GM23248 (cell line): ENCODE measurements around the gene ORM2. TPM values are rescaled to one million over a fixed set of nuclear protein-coding genes. Genes with fewer than 3 reads are reported as not detected.

Experiments
- DNase-seq: peaks from one replicate; pipeline ENCODE4 v3.0.0-alpha.2; 2015
- H2AFZ ChIP-seq: fragments of 200-600 bp; sonication (generic); 2 replicates; pipeline ENCODE4 v1.6.1; 2016; ENCODE audit warnings: antibody characterized with exemption
- H3F3A ChIP-seq: fragments of 200-600 bp; sonication (generic); 2 replicates; pipeline ENCODE4 v1.6.1; 2016; ENCODE audit warnings: mild to moderate bottlenecking, antibody characterized with exemption, mixed run types; ENCODE audit not compliant: insufficient read depth
- H3K27ac ChIP-seq: fragments of 200-600 bp; sonication (generic); 2 replicates; pipeline ENCODE4 v1.5.1; 2016; ENCODE audit warnings: mild to moderate bottlenecking
- H3K27me3 ChIP-seq: fragments of 200-600 bp; sonication (generic); replicated peaks from 2 replicates; pipeline ENCODE4 v1.6.1; 2016; ENCODE audit warnings: mild to moderate bottlenecking; ENCODE audit not compliant: insufficient read depth
- H3K36me3 ChIP-seq: fragments of 200-600 bp; sonication (generic); 2 replicates; pipeline ENCODE4 v1.6.1; 2016; ENCODE audit warnings: low read depth, mild to moderate bottlenecking
- H3K4me1 ChIP-seq: fragments of 200-600 bp; sonication (generic); 2 replicates; pipeline ENCODE4 v1.6.1; 2016; ENCODE audit warnings: mild to moderate bottlenecking; ENCODE audit not compliant: insufficient read depth
- H3K4me2 ChIP-seq: fragments of 200-600 bp; sonication (generic); one replicate; pipeline ENCODE4 v1.6.1; 2016; ENCODE audit warnings: mild to moderate bottlenecking; ENCODE audit not compliant: unreplicated experiment
- H3K4me3 ChIP-seq: fragments of 200-600 bp; sonication (generic); 2 replicates; pipeline ENCODE4 v1.5.1; 2016; ENCODE audit warnings: mild to moderate bottlenecking
- H3K79me2 ChIP-seq: fragments of 200-600 bp; sonication (generic); 2 replicates; pipeline ENCODE4 v1.6.1; 2016; ENCODE audit warnings: mild to moderate bottlenecking; ENCODE audit not compliant: insufficient read depth
- H3K9ac ChIP-seq: fragments of 200-600 bp; sonication (generic); 2 replicates; pipeline ENCODE4 v1.6.1; 2016; ENCODE audit warnings: mild to moderate bottlenecking
- H3K9me2 ChIP-seq: fragments of 200-600 bp; sonication (generic); 2 replicates; pipeline ENCODE4 v1.6.1; 2016; ENCODE audit warnings: mixed run types, mild to moderate bottlenecking, moderate library complexity; ENCODE audit not compliant: insufficient read depth
- H3K9me3 ChIP-seq: fragments of 200-600 bp; sonication (generic); one replicate; pipeline ENCODE4 v1.6.1; 2017; ENCODE audit warnings: low read depth
- H4K20me1 ChIP-seq: fragments of 200-600 bp; sonication (generic); 2 replicates; pipeline ENCODE4 v1.6.0; 2016; ENCODE audit not compliant: insufficient read depth
- EZH2 ChIP-seq: fragments of 200-600 bp; sonication (generic); IDR thresholded peaks from 2 replicates; pipeline ENCODE4 v1.6.1; 2018; ENCODE audit warnings: antibody characterized with exemption, mild to moderate bottlenecking; ENCODE audit not compliant: insufficient read depth, poor library complexity, severe bottlenecking
- EZH2phosphoT487 ChIP-seq: fragments of 200-600 bp; sonication (generic); IDR thresholded peaks from 2 replicates; pipeline ENCODE4 v1.6.1; 2018; ENCODE audit warnings: antibody characterized with exemption, moderate library complexity, mild to moderate bottlenecking, low read depth; ENCODE audit not compliant: insufficient read depth
- WGBS, 2 experiments: methylation state at CpG; one replicate each; pipeline ENCODE4 v1.1.6; 2015 to 2017; ENCODE audit warnings: low lambda C conversion rate in 2 of 2, low coverage in 1 of 2; ENCODE audit errors: missing lambda C conversion rate in 2 of 2; 5-methylcytosine and 5-hydroxymethylcytosine counted together
- in situ Hi-C: fragments of 300-500 bp; cut with MboI; formaldehyde crosslinking; loops from 2 replicates; pipeline ENCODE4 v1.15.0; 2020
- polyA plus RNA-seq: library from polyadenylated mRNA; unstranded; fragments of >200 nt; fragmentation: Nextera tagmentation; extraction: Ambion mirVana; gene quantifications from 2 replicates; pipeline ENCODE4 v1.2.1, GENCODE V29; 2016
- total RNA-seq: library from RNA; depleted of rRNA; stranded (reverse); fragments of >200 nt; shearing (Covaris generic); gene quantifications from 2 replicates; pipeline ENCODE4 v1.2.3, GENCODE V29; 2014

ORM2 gene
- total and polyA plus RNA-seq, 2 experiments from 2014 or later, result not detected

DNA sequence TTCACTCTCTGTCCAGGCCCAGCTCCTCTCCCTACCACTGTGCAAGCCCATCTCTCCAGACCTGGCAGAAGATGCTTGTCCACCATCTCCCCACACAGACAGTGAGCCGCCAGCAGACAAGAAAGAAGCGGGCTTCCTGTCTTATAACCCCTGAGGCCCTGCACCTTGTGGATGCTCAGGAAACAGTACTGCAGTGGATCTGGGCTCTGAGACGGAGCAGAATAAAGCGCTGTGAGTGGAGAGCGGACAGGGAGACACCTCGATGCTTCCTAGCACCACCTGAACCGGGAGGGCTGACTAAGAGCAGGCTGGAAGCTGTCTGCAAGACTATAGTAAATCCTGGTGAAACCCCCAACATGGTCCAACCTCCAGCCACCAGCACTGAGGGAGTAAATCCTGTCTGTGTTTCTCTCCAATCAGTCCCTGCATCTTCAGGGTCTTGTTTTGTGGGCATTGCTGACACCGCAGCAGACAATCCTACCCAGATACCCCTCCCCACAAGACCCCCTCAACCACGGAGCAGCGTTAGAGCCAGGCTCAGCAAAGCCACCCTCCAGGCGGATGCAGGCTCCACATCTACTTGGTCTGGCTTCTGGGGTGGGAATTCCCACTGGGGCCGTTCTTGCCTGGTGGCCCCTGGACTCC is 18.7 kb downstream of the ORM2 start:
- in situ Hi-C loops, result no loop called here

DNA sequence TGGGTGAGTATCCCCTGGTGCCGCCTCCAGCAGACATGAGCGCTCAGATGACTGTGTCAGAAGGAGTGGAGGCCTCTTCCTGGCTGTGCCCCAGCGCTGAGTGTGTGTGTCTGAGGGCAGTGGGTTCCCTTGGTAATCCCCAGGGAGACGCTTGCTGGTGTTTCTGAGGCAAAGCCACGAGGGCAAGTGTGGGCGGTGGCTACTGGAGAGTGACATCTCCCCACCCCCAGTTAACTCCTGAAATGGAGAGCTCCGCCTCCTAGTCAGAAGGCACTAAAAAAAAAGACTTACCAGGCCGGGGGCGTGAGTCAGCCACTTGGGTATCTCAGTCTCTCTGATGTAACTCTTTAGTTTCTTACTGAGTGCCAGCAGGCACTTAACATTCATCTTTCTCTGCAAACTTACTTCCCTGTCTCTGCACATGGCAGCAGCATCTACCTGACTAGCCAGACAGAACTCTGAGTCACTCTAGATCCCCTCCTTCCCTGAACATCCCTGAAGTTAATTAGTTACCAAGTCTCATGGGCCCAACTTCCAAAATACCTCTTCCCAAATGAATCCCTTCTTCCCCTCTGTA is 19.3 kb downstream of the ORM2 start:
- Histone ChIP-seq H3K27ac (peak overlapping the region; percentile 79), H3K9me2 (no peaks in the 10 kb centered on the region), H3K9ac (peak overlapping the region; percentile 71), H3K27me3 (no peaks in the 10 kb centered on the region), H3F3A (peaks cover 18% of the 10 kb centered on the region), H2AFZ (peak overlapping the region; percentile 24; the same call in 1 of the 2 replicates), H3K4me2 (no peak overlapping the region), H3K4me3 (no peak overlapping the region), H3K9me3 (no peaks in the 10 kb centered on the region), H3K79me2 (no peaks in the 10 kb centered on the region), H3K36me3 (peaks cover 21% of the 10 kb centered on the region; the same call in 1 of the 2 replicates), H4K20me1 (no peaks in the 10 kb centered on the region), H3K4me1 (peaks cover 24% of the 10 kb centered on the region)
- WGBS, 2 experiments, result 7 to 10% methylated on average over 9 of the region's 9 CpGs
- in situ Hi-C loops, result no loop called here
- peak; percentile 99 for DNase-seq
- no peak for TF ChIP-seq EZH2
- TF ChIP-seq EZH2phosphoT487, result no peak

More for the DNA sequence above, 18.7 kb downstream of the ORM2 start:
- peaks cover 19% of the 10 kb centered on the region; the same call in 1 of the 2 replicates for H3K36me3 ChIP-seq
- TF ChIP-seq EZH2phosphoT487 (no peak), EZH2 (no peak)
- WGBS, 2 experiments, result 82 to 86% methylated on average over 12 of the region's 12 CpGs
- H3K4me3 ChIP-seq, result no peak overlapping the region
- peak overlapping the region; percentile 24; the same call in 1 of the 2 replicates for H2AFZ ChIP-seq
- no peaks in the 10 kb centered on the region for H3K9me3 ChIP-seq
- H3K9me2 ChIP-seq, result no peaks in the 10 kb centered on the region
- no peaks in the 10 kb centered on the region for H4K20me1 ChIP-seq
- peaks cover 18% of the 10 kb centered on the region for H3F3A ChIP-seq
- peak overlapping the region; percentile 79 for H3K27ac ChIP-seq
- H3K9ac ChIP-seq, result peak overlapping the region; percentile 71
- no peak overlapping the region for H3K4me2 ChIP-seq
- H3K27me3 ChIP-seq, result no peaks in the 10 kb centered on the region
- no peaks in the 10 kb centered on the region for H3K79me2 ChIP-seq
- H3K4me1 ChIP-seq, result peaks cover 18% of the 10 kb centered on the region
- DNase-seq, result no peak

- Histone ChIP-seq H3K27ac (peak overlapping the region; percentile 79), H3K4me2 (no peak overlapping the region)
Observed at GRCh38 chr9:114349713-114350480, 20.2 kb downstream of the ORM2 start.

DNA sequence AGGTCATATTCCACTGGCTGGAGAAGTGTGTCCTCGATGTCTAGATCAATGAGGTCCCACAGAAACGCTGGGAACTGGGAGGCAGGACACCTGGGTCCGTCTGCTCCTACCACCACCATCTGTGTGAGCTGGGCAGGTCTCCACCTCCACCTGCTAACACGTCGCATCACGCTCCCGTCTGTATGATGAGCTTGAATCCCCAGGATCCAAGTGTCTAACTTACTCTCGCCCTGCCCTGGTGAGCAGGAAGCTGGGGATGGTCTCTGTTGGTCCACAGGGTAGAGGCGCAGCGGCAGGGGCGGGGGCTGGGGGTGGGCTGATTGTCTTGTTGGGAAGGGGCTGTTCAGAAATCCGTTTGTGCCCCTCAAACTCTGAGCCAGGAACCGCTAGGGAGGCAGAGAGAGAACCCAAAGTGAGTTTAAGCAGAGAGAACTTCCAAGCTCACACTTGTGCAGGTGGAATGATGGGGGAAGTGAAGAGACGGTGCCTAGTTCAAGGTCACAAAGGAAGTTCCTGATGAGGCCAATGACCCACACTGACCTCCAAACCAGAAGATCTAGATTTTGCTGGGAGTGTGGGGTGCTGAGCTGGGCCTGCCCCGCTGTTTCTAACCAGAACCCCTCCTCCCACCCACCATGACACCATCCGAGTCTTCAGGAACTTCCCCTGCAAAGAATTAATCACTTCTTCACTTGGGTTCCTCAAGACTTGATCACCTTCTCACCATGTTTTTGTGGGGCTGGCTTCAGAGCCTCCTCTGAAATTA is 21.1 kb downstream of the ORM2 start:
- no peak overlapping the region for H3K9ac ChIP-seq
- no peaks in the 10 kb centered on the region for H3K79me2 ChIP-seq
- H3K4me1 ChIP-seq, result peaks cover 26% of the 10 kb centered on the region
- H3K9me2 ChIP-seq, result no peaks in the 10 kb centered on the region
- WGBS, 2 experiments, result 91 to 95% methylated on average over 15 to 16 of the region's 16 CpGs
- H3K36me3 ChIP-seq, result peaks cover 16% of the 10 kb centered on the region; the same call in 1 of the 2 replicates
- in situ Hi-C loops, result no loop called here
- no peaks in the 10 kb centered on the region for H3K9me3 ChIP-seq
- TF ChIP-seq EZH2phosphoT487 (no peak), EZH2 (no peak)
- no peaks in the 10 kb centered on the region for H4K20me1 ChIP-seq
- H3K27ac ChIP-seq, result no peak overlapping the region
- peaks cover 18% of the 10 kb centered on the region for H3F3A ChIP-seq
- H3K4me2 ChIP-seq, result no peak overlapping the region
- no peak for DNase-seq
- H3K27me3 ChIP-seq, result no peaks in the 10 kb centered on the region
- H3K4me3 ChIP-seq, result no peak overlapping the region
- no peak overlapping the region for H2AFZ ChIP-seq

More at GRCh38 chr9:114349713-114350480, 20.2 kb downstream of the ORM2 start:
- no peaks in the 10 kb centered on the region for H3K9me3 ChIP-seq
- H4K20me1 ChIP-seq, result no peaks in the 10 kb centered on the region
- H3K4me1 ChIP-seq, result peaks cover 26% of the 10 kb centered on the region
- DNase-seq, result no peak
- H3K79me2 ChIP-seq, result no peaks in the 10 kb centered on the region
- no peak overlapping the region for H2AFZ ChIP-seq
- TF ChIP-seq EZH2phosphoT487 (no peak), EZH2 (no peak)
- peak overlapping the region; percentile 71; the same call in 1 of the 2 replicates for H3K9ac ChIP-seq
- WGBS, 2 experiments, result 56 to 62% methylated on average over 10 of the region's 10 CpGs
- in situ Hi-C loops, result no loop called here
- H3F3A ChIP-seq, result peaks cover 18% of the 10 kb centered on the region
- peaks cover 17% of the 10 kb centered on the region; the same call in 1 of the 2 replicates for H3K36me3 ChIP-seq
- H3K4me3 ChIP-seq, result no peak overlapping the region
- no peaks in the 10 kb centered on the region for H3K9me2 ChIP-seq
- no peaks in the 10 kb centered on the region for H3K27me3 ChIP-seq
